GM18870 (cell line): ENCODE results near the gene TUBA4B.

Experiments used
- ATAC-seq: cut with Tn5 transposase; IDR thresholded peaks from one replicate; pipeline ENCODE4 v1.9.1; 2021; ENCODE audit warnings: moderate library complexity; ENCODE audit not compliant: unreplicated experiment

Gene TUBA4B

DNA sequence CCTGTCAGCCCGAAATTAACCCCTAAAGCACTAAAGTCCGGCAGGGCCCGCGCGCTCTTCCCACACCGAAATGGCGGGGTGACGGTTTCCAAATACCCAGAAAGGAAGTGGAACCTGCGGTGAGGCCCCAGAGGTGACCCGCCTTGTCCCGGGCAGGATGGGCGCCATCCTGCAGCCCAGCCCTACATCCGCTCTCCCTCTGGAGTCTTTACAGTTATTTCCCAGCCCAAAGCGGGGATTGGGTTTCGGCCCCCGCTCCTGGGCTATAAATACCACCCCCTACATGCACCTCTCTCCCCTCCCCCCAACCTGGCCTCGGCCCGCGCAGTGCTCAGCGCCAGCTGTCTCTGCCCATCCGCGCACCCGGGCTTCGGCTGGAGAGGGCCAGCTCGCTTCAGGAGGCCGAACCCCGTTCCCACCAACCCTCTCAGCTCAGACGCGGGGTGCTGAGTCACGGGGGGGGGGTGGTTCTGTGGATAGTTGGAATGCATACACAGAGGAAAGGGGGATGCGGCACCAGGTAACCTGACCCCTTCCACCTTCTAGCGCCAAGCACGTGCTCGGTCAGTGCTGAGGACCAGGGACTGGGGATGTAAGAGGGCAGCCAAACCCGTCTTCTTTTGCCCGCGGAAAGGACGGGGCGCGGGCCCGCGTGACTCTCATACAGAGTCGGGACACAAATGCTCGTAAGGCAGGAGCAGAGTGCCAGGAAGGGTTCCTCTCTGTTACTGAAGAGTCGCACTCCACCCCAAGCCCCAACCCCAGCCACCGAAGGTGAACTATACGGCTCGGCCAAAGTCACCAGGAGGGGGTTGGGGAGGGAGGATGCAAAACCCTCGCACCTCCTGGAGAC is at the start of gene TUBA4B:
TSS of gene TUBA4B (plus strand) at position 344 of the 853 bp plus-strand sequence. CDS start at position 509, 165 bp downstream.
- ATAC-seq, result peak; percentile 1

DNA sequence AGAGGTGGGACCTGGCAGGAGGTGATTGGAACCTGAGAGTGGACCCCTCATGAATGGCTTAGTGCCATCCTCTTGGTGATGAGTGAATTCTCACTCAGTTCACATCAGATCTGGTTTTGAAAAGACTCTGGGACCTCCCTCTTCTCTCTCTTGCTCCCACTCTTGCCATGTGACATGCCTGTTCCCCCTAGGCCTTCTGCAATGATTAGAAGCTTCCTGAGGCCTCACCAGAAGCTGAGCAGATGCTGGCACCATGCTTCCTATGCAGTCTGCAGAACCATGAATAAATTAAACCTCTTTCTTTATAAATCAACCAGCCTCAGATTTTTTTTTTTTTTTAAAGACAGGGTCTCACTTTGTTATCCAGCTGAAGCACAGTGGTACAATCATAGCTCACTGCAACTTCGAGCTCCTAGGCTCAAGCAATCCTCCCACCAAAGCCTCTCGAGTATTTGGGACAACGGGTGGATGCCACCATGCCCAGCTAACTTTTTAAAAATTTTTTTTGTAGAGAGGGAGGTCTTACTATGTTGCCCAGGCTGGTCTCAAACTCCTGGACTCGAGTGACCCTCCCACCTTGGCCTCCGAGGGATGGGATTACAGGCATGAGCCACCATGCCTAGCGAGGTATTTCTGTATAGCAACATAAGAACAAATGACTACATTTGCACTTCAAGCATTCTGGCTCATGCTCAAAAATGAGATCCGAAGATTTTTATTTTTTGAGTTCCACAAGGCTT is 48.4 kb upstream of the TUBA4B start:
- no peak for ATAC-seq

DNA sequence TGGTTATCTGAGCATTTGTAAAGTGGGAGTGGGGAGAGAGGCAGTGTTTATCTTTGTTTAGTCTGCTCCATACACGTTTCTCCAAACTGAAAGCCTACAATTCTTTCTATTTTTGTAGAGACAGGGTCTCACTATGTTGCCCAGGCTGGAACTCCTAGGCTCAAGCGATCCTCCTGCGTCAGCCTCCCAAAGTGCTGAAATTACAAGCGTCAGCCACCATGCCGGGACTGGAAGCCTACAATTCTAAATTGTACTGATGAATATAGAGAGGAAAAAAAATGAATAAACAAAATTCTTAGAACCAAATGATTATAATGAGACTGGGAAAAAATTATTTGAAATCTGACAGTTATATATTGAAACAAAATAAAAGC is 47.9 kb upstream of the TUBA4B start:
- no peak for ATAC-seq

DNA sequence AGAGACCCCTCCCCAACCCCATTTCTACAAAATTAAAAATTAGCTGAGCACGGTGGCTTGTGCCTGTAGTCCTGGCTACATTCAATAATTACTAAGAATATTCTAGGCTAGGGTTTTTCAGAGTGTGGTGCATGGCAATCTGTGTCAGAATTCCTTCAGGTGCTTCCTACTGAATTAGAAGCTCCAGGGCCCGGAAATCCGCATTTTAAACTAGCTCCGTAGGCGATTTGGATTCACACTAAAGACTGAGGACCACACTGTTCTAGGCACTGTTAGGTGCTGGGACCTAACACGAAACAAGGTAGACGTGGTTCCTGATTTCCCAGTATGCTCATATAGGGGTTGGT is 47.1 kb upstream of the TUBA4B start:
- ATAC-seq, result no peak

DNA sequence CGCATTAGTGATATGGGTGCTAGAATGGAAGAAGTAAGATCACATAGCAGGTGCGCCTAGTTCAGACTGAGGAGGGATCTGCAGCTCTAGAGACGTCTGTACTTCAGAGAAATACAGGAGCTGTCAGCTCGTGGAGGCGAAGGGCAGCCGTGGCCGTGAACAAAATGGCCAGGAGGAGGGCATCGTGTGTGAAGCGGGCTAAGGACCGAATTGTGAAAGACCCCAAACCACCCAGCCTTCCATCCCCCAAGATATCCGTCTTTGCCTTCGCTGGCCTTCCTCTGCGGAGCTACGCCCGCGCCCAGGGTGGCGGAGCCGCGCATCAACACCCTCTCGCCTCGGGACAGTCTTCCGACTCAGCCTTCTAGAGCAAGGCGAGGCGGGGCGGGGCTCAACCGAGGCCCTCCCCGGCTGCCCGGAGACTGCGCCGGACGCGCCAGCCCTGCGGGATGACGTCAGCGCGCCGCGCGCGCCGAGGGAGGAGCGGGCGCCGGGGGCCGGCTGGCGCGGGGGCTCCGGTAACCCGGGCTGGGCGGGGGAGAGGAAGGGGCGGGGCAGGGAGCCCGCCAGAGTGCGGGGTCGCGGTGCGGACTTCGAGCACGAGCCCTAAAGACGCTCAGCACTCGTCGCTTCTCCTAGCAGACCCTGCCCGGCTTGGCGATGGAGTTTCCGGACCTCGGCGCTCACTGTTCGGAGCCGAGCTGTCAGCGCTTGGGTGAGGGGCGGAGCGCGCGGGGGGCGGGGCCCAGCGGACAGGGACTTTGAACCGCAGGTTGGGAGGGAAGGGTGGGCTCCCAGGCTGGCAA is 46.5 kb upstream of the TUBA4B start, which contains the start of gene ZFAND2B:
TSS of gene ZFAND2B (plus strand) at position 455 of the 806 bp plus-strand sequence. CDS start at position 661, 206 bp downstream.
- peak; percentile 81 for ATAC-seq

DNA sequence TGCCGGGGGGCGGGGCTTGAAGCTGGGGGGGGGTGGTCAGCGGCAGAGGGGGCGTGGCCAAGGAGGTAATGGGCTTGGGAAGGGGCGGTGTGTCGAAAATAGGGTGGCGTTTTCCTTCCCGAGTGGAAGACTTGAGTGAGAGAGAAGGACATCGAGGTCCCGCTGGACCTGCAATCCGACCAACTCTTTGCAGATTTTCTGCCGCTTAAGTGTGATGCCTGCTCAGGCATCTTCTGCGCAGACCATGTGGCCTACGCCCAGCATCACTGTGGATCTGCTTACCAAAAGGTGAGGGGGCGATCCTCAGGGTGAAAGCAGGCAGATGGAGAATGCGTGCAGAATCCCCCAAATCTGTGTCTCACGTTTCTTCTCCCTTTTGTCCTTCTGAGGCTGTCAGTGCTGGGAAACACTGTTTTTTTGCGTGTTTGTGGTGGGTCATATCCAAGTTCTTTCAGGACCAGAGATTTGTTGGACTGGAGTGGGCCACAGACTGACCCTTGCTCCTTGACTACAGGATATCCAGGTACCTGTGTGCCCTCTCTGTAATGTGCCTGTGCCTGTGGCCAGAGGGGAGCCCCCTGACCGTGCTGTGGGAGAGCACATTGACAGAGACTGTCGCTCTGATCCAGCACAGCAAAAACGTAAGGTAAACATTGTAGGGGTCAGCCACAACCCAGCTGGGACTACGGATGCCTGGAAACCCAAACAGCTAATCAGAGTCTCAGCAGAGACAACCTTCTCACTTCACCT is 45.7 kb upstream of the TUBA4B start:
- no peak for ATAC-seq

DNA sequence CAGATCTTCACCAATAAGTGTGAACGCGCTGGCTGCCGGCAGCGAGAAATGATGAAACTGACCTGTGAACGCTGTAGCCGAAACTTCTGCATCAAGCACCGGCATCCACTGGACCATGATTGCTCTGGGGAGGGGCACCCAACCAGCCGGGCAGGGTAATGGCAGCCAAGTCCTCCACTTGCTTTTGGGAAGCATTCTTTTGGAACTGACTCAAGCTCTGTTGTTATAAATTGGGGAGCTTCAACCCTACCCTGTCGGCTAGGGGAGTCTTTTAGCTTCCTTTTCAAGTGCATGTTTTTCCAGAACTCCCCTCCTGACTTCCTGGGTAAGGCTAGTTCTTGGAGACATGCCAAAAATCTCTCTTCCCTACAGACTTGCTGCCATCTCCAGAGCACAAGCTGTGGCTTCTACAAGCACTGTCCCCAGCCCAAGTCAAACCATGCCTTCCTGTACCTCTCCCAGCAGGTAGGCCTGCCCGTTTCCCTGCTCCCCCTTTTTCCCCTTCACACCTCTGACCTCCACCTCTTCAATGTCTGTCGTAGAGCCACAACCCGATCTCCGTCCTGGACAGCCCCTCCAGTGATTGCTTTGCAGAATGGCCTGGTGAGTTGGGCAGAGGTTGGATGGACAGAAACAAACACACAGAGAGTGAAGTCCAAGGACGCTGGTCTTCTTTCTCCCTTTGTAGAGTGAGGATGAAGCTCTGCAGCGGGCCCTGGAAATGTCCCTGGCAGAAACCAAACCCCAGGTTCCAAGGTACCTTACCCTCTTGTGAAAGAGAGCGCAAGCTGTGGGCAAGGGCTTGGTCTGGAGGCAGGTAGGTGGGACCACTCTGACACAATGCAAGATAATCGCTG is 44.9 kb upstream of the TUBA4B start:
- no peak for ATAC-seq

DNA sequence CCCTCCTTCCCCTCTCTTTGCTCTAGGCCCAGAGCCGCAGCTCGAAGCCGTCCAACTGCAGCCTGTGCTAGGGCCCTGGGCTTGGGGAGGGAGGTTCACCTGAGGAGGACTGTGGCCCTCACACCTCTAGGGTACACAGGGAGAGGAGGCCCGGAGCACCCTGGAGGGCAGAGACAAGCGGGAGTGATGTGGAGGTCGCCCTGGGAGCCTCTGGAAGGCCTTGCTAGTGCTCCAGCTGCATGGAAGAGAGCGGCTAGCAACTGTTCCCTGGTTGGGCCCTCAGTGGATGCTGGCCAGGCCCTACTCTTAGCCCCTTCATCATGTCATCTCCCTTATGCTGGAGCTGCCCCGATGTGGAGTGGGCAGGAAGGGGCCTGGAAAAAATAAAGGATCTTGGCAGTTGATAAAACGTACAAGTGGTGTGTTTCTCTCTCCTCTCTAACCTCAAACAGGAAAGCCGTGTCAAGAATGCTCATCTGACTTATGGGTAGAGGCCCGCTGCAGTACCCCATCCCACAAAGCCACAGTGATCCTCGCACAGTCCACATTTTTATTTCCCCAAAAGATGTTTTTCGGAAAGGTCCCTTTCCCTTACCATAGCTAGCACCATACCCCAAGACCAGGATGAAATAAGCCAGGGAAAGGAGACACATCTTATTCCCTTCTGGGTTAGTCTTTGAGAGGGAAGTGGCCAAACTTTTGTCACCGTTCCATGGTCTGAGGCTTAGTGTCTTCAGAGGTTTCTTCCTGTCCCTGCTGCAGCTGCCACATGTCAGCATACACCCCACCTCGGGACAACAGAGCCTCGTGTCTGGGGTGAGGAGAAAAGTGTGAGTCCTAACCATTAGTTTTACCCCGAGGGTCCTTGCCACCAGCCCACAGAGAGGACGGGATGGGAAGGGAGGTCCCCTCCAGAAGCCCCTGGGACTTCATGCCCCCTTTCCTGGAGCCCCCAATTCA is 43.5 kb upstream of the TUBA4B start:
- ATAC-seq, result no peak

DNA sequence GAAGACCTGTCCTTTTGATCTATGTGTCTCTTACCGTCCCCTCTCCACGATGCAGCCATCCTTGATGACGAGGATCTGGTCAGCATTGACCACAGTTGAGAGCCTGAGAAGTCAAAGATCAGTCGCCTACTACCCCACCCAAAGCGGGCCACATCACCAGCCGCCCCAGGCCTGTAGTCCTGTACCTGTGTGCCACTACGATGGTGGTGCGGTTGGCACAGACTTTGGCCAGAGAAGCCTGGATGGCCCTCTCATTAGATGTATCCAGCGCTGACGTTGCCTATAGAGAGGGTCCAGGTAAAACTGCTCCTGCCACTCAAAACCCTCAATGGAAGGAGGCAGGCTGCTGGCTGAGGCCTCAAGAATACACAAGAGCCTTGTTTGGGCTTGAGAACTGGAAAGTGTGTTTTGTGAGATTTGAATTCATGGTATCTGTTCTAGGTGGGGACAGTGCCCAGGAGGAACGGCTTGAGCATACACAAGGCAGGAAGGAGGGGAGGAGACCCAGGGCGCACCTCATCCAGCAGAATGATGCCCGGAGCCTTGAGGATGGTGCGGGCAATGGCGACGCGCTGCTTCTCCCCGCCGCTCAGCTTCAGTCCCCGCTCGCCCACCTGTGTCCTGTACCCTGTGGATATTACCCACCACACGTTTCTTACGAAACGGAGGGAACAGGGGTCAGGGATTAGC is 42.7 kb upstream of the TUBA4B start:
- ATAC-seq, result no peak

DNA sequence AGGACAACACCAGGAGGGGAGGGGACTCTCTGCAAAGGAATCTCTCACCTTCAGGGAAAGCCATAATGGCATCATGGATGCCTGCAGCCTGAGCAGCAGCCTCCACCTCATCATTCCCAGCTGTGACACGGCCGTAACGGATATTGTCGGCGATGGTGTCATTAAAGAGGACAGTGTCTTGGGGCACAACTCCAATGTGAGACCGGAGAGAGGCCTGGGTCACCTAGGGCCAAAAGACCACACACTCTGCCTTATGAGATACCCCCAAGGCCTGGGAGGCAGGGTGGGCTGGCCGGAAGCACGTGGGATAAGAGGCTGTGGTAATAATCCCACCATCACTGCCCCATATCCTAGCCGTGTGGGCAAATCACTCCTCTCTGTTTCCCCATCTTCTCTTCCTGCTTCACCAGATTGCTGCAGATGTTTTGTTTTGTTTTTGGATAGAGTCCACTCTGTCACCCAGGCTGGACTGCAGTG is 42.1 kb upstream of the TUBA4B start:
- no peak for ATAC-seq

DNA sequence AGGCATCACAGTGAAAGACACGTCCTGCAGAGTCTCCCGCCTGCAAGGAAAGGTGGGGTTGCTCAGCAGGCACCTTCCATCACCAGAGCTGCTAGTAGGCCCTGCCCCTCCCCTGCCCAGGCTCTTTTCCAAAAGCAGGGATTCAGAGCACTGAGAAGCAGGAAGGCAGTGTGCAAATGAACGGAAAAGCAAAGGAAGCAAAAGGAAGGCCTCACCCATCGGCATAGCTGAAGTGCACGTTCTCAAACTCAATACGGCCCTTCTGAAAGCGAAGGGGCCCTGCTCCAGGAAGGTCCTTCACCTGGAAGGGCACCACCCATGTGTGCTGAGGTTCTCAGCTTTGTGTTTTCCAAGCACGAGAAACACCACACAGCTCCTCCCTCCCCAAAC is 40.0 kb upstream of the TUBA4B start:
- ATAC-seq, result no peak

DNA sequence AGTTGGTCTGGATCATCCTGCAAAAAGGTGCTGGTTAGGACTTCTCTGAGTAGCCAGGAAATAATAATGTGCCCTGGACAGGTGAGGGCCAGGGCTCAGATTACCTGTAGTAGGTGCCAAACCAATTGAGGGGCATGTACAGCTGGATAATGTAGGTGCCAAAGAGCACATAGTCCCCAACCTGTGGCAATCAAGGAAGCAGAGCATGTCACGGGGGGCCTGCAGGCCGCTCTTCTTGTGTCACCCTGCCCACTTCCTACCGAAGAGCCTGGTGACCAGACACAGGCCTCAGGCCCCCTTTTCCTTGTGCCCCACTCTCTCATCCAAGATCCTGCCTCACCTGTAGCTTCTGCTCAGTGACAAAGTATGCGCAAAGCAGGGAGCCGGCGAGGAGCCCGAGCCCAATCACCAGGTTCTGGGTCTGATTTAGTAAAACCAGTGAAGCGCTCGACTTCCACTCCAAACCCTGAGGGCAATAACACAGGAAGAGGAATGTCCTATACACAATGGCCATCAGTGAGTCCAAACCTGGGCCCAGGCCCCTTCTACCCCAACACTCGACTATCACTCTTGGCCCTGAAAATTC is 39.5 kb upstream of the TUBA4B start:
- no peak for ATAC-seq

DNA sequence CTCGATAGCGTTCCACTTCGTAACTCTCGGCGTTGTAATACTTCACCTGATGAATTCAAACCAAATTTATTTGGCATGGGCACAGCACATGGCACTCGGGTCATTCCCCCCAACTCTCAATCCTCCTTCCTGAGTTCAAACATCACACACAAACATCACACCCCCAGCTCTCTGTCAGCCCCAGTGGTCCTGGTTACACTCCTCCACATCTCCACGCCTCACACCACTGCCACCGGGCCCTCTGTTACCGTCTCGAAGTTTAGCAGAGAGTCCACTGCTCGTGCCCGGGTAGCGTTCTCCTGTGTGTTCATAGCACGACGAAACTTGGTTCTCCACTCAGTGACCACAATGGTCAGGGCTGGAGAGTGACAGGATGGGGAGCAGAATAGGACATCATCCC is 38.9 kb upstream of the TUBA4B start:
- ATAC-seq, result no peak

DNA sequence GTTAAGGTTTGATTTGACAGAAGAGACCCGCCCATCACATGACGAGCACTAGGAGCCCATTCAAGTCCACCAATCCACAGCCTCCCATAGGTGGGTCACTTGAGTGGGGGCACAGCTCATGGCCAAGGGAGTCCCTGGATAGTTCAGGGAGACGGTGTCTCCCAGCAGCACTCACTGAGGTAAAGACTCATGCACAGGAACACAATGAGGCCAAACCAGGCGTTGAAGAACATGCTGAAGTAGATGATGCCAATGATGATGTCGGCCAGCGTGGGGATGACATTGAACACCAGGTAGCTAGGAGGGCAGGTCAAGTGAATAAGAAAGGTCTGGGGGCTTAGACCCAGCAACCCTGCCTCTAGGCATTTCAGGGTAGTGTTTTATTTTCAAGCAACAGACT is 38.3 kb upstream of the TUBA4B start:
- ATAC-seq, result no peak

DNA sequence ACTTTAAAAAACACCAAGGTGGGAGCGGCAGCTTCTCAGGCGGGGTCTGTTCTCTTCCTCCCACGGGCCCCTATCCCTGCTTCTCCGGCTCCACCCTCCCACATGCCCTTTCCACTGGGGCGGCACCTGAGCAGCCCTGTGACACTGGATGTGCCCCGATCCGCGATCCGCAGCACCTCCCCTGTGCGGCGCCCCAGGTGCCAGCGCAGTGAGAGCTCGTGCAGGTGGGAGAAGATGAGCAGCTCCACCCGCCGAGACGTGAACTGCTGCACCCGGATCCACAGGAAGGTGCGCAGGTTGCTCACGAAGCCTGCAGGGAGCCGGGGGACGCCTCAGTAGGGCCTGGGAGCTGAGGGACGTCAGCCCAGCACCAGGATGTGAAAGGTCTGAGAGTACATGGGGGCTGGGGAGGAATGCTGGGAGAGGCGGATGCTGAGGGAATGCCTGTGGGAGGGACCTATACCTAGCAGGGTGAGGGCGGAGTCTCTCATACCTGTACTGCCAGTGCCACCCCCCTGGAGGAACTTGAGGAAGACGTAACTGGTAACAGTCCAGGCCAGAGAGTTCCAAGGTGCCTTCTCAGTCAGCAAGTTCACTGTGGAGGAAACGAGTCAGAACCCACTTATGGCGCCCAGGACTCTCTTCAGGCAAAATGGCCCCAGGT is 37.0 kb upstream of the TUBA4B start:
- ATAC-seq, result no peak

DNA sequence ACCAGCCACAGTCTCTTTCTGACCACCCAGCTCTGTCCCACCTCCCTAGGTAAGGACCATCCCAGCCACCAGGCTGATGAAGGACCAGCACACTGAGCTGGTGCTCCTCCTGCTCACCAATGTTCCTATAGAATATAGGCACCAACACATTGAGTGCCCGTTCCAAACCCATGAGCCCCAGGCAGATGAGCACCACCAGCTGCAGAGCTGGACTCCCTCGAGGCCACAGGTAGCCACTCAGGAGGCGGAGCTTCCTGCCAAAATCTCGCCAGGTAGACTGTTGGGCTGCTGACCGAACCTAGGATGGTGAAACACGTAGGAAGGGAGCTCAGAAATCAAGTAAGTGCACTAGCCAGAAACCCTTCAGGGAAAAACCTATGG is 36.5 kb upstream of the TUBA4B start:
- ATAC-seq, result no peak

DNA sequence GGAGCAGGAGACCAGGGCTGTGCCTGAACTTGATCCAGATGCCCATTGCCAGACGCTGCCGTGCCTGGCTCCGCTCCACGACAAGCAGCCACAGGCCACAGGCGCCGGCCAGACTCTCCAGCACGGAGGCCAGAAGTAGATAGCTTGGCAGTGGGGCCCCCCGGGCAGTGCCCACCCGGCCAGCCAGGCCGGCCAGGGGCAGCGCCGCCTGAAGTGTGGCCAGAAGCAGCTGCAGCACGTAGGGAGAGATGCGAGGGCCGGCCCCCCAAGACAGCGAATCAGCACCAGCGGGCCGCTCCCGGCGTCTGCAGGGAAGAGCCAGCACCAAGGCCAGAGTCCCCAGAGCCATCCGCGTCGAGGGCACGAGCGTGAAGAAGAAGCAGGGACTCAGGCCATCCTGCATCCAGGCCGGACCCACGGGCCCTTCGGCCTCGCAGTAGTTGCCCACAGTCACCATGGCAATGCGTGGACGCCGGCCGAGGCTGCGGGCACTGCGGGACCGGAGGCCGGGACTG is 34.8 kb upstream of the TUBA4B start:
- no peak for ATAC-seq
